Hepatocyte (in vitro differentiated cells): ENCODE results near the gene DYRK2. TPM values are rescaled to one million over a fixed set of nuclear protein-coding genes. Genes with fewer than 3 reads are reported as not detected.
"Not testable (repeated sequence)": the region's sequence is repeated elsewhere in the genome, so short reads cannot be mapped to it uniquely, and the experiment has no call there.

Experiments
- DNase-seq: peaks from one replicate; pipeline ENCODE4 v3.0.0-alpha.2; 2016; ENCODE audit warnings: low spot score
- H2AFZ ChIP-seq: fragments of 200-600 bp; sonication (generic); 2 replicates; pipeline ENCODE4 v1.6.0; 2016; ENCODE audit warnings: antibody characterized with exemption, mild to moderate bottlenecking
- H3K27ac ChIP-seq: fragments of 200-600 bp; sonication (generic); 2 replicates; pipeline ENCODE4 v1.5.1; 2016; ENCODE audit warnings: mild to moderate bottlenecking
- H3K27me3 ChIP-seq: fragments of 200-600 bp; sonication (generic); 2 replicates; pipeline ENCODE4 v1.6.1; 2016
- H3K36me3 ChIP-seq: fragments of 200-600 bp; sonication (generic); replicated peaks from 2 replicates; pipeline ENCODE4 v1.5.1; 2016; ENCODE audit warnings: low read depth; ENCODE audit not compliant: insufficient read depth
- H3K4me1 ChIP-seq: fragments of 200-600 bp; sonication (generic); 2 replicates; pipeline ENCODE4 v1.5.1; 2016; ENCODE audit warnings: mild to moderate bottlenecking, moderate library complexity; ENCODE audit not compliant: insufficient read depth
- H3K4me2 ChIP-seq: fragments of 200-600 bp; sonication (generic); 2 replicates; pipeline ENCODE4 v1.6.0; 2016
- H3K4me3 ChIP-seq: fragments of 200-600 bp; sonication (generic); 2 replicates; pipeline ENCODE4 v1.5.1; 2016; ENCODE audit warnings: mild to moderate bottlenecking
- H3K79me2 ChIP-seq: fragments of 200-600 bp; sonication (generic); 2 replicates; pipeline ENCODE4 v1.6.0; 2017; ENCODE audit warnings: mild to moderate bottlenecking
- H3K9me2 ChIP-seq: fragments of 200-600 bp; sonication (generic); replicated peaks from 2 replicates; pipeline ENCODE4 v1.6.0; 2017; ENCODE audit warnings: mild to moderate bottlenecking; ENCODE audit not compliant: insufficient read depth
- H3K9me3 ChIP-seq: fragments of 200-600 bp; sonication (generic); 2 replicates; pipeline ENCODE4 v1.5.1; 2016; ENCODE audit warnings: low read depth, mild to moderate bottlenecking
- H4K20me1 ChIP-seq: fragments of 200-600 bp; sonication (generic); 2 replicates; pipeline ENCODE4 v1.6.0; 2016; ENCODE audit warnings: mild to moderate bottlenecking; ENCODE audit not compliant: insufficient read depth, poor library complexity, severe bottlenecking
- EZH2 ChIP-seq: fragments of 200-600 bp; sonication (generic); IDR thresholded peaks from 2 replicates; pipeline ENCODE4 v1.6.1; 2016; ENCODE audit warnings: antibody characterized with exemption, mild to moderate bottlenecking, borderline replicate concordance
- EZH2phosphoT487 ChIP-seq: fragments of 200-600 bp; sonication (generic); IDR thresholded peaks from one replicate; pipeline ENCODE4 v1.6.1; 2018; ENCODE audit warnings: antibody characterized with exemption, mild to moderate bottlenecking, low read depth, moderate library complexity; ENCODE audit not compliant: unreplicated experiment, severe bottlenecking
- WGBS: methylation state at CpG from one replicate; pipeline ENCODE4 v1.1.6; 2016; ENCODE audit warnings: low lambda C conversion rate; ENCODE audit errors: missing lambda C conversion rate; 5-methylcytosine and 5-hydroxymethylcytosine counted together
- polyA plus RNA-seq: library from polyadenylated mRNA; unstranded; fragments of >200 nt; fragmentation: Nextera tagmentation; extraction: Ambion mirVana; gene quantifications from 2 replicates; pipeline ENCODE4 v1.2.1, GENCODE V29; 2016
- total RNA-seq: library from RNA; depleted of rRNA; stranded (reverse); fragments of >200 nt; gene quantifications from 2 replicates; pipeline ENCODE4 v1.2.3, GENCODE V29; 2014
- TF ChIP-seq, protein P1 (sequence below): fragments of 200-600 bp; sonication (generic); IDR thresholded peaks from 2 replicates; pipeline ENCODE4 v1.5.1; 2016; ENCODE audit warnings: antibody characterized with exemption, mild to moderate bottlenecking; ENCODE audit not compliant: poor library complexity

The DYRK2 gene
- total and polyA plus RNA-seq, 2 experiments from 2014 or later, result 18.4 to 39.2 TPM

DNA sequence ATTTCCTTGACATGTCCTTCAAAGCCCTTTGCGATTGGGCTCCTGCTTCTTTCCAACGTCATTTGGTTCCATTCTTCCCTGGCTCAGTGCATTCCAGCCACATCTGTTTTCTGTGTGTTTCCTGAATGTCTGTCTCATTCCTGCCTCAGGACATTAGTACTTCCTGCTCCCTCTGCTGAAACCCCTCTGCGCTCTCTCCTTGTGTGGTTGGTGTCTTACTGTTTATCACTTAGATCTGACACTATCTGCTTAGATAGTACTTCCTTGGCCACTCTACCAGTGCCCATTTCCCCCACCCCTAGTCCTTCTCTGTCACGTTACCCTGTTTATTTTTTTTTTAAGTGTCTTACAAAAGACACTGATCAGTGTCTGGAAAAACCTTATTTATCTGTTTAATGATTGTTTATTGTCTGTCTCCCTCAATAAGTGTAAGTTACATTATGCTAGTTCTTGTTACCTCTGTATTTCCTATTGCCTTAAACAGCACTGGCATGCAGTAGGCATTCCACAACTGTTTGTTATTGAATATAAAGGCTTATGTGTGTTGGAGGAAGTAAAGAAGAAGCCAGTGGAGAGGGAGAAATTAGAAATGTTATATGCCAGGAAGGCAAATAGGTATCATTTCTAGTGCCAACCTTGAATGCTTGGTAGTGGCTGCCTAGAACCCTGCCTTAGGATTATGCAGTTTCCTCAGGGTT lies 21.5 kb downstream of the DYRK2 start:
- no peak for DNase-seq
- TF ChIP-seq EZH2, result no peak
- no peak for TF ChIP-seq EZH2phosphoT487
- TF ChIP-seq, protein P1, sequence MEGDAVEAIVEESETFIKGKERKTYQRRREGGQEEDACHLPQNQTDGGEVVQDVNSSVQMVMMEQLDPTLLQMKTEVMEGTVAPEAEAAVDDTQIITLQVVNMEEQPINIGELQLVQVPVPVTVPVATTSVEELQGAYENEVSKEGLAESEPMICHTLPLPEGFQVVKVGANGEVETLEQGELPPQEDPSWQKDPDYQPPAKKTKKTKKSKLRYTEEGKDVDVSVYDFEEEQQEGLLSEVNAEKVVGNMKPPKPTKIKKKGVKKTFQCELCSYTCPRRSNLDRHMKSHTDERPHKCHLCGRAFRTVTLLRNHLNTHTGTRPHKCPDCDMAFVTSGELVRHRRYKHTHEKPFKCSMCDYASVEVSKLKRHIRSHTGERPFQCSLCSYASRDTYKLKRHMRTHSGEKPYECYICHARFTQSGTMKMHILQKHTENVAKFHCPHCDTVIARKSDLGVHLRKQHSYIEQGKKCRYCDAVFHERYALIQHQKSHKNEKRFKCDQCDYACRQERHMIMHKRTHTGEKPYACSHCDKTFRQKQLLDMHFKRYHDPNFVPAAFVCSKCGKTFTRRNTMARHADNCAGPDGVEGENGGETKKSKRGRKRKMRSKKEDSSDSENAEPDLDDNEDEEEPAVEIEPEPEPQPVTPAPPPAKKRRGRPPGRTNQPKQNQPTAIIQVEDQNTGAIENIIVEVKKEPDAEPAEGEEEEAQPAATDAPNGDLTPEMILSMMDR, result no peak
- H3K36me3 ChIP-seq, result no peaks in the 10 kb centered on the region
- H3K27me3 ChIP-seq, result no peaks in the 10 kb centered on the region
- H3K4me1 ChIP-seq, result peaks cover 15% of the 10 kb centered on the region
- H2AFZ ChIP-seq, result no peak overlapping the region
- no peaks in the 10 kb centered on the region for H3K9me3 ChIP-seq
- H3K79me2 ChIP-seq, result peaks cover 10% of the 10 kb centered on the region
- H3K27ac ChIP-seq, result peak overlapping the region; percentile 38
- H3K4me3 ChIP-seq, result no peak overlapping the region
- WGBS, result 71% methylated on average over 4 of the region's 4 CpGs
- H4K20me1 ChIP-seq, result no peaks in the 10 kb centered on the region
- no peaks in the 10 kb centered on the region for H3K9me2 ChIP-seq
- no peak overlapping the region for H3K4me2 ChIP-seq

DNA sequence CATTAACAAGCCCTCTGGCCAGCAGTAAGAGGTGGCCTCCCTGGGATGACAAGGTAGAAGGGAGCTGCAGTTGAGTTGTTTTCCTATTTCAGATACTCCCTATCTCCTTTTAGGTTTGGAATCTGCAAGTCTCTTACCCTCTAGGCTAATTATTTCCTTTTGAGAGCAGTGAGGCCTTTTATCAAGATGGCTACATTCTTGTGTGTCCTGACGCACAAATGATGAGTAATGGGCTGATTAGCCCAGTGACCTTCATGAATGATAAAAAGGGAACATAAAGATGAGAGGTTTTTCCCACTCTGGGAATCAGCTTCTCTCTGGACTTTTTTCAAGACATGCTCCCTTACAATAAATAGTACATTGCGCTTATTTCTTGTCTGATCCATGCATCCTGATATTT lies 22.9 kb downstream of the DYRK2 start:
- H3K36me3 ChIP-seq, result no peaks in the 10 kb centered on the region
- no peaks in the 10 kb centered on the region for H4K20me1 ChIP-seq
- H2AFZ ChIP-seq, result no peak overlapping the region
- no peaks in the 10 kb centered on the region for H3K27me3 ChIP-seq
- H3K4me3 ChIP-seq, result no peak overlapping the region
- DNase-seq, result peak; percentile 42
- peaks cover 15% of the 10 kb centered on the region for H3K4me1 ChIP-seq
- no peaks in the 10 kb centered on the region for H3K9me3 ChIP-seq
- WGBS, result 50% methylated on average over 2 of the region's 2 CpGs
- TF ChIP-seq, protein P1, result no peak
- TF ChIP-seq EZH2, result no peak
- no peak for TF ChIP-seq EZH2phosphoT487
- peak overlapping the region; percentile 83 for H3K27ac ChIP-seq
- no peaks in the 10 kb centered on the region for H3K9me2 ChIP-seq
- H3K4me2 ChIP-seq, result no peak overlapping the region
- H3K79me2 ChIP-seq, result no peaks in the 10 kb centered on the region

DNA sequence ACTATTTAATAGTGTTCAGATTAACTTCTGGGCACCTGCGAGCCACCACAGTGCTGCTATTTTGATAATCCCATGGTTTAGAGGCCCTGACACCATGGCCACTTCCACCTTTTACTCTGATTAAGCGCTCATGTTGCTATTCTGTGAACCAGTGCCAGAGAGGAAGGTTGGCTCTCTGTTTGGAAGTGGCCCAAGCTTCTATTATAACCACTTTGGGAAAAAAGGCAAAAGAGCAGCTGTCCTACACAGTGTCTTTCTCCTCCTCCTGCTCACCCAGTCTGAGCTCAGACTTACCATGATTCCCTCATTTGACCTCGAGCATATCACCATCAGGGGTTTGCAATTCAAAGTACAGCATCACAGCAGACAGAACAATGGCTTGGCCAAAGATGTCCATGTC lies 23.3 kb downstream of the DYRK2 start:
- Histone ChIP-seq H3K4me1 (peaks cover 15% of the 10 kb centered on the region), H3K27ac (peak overlapping the region; percentile 83), H4K20me1 (no peaks in the 10 kb centered on the region), H3K4me3 (no peak overlapping the region), H2AFZ (no peak overlapping the region), H3K79me2 (no peaks in the 10 kb centered on the region), H3K4me2 (no peak overlapping the region), H3K36me3 (no peaks in the 10 kb centered on the region), H3K9me2 (no peaks in the 10 kb centered on the region), H3K9me3 (no peaks in the 10 kb centered on the region), H3K27me3 (no peaks in the 10 kb centered on the region)
- WGBS, result 87% methylated on average over 3 of the region's 3 CpGs
- TF ChIP-seq EZH2phosphoT487, result no peak
- TF ChIP-seq, protein P1, result no peak
- no peak for TF ChIP-seq EZH2
- DNase-seq, result no peak

GRCh38 chr12:67672507-67672906 lies 24.0 kb downstream of the DYRK2 start:
- Histone ChIP-seq H3K4me1 (peaks cover 15% of the 10 kb centered on the region), H3K27ac (peak overlapping the region; percentile 83)
- H3K4me2 ChIP-seq, H3K9me3 ChIP-seq, H3K4me3 ChIP-seq, H3K79me2 ChIP-seq, H3K9me2 ChIP-seq, H2AFZ ChIP-seq, DNase-seq, H3K36me3 ChIP-seq, H3K27me3 ChIP-seq, H4K20me1 ChIP-seq: not testable (repeated sequence)
- WGBS, result 100% methylated on average over 2 of the region's 2 CpGs

DNA sequence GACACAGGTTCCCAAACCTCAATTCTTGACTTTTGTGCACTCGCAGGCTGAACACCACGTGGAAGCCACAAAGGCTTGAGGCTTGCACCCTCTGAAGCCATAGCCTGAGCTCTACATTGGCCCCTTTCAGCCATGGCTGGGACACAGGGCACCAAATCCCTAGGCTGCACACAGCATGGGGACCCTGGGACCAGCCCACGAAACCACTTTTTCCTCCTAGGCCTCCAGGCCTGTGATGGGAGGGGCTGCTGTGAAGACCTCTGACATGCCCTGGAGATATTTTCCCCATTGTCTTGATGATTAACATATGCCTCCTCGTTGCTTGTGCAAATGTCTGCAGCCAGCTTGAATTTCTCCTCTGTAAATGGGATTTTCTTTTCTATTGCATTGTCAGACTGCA lies 25.0 kb downstream of the DYRK2 start:
- H3K79me2 ChIP-seq, H4K20me1 ChIP-seq, H2AFZ ChIP-seq, H3K36me3 ChIP-seq, H3K9me2 ChIP-seq, H3K4me2 ChIP-seq, H3K27me3 ChIP-seq, H3K4me3 ChIP-seq, H3K9me3 ChIP-seq, DNase-seq, H3K27ac ChIP-seq: not testable (repeated sequence)
- 93% methylated on average over 4 of the region's 4 CpGs for WGBS
- H3K4me1 ChIP-seq, result peaks cover 20% of the 10 kb centered on the region
